Measurements from ENCODE around the gene CGREF1.

GRCh38 chr2:27051902-27052645 lies 66.9 kb downstream of the CGREF1 start:
- TF ChIP-seq CTCF (IDR thresholded peaks at IDR 0.05; ENCODE audit: insufficient read depth, low read length) (no peak), REST (IDR thresholded peaks at IDR 0.05; ENCODE audit: insufficient replicate concordance, low read depth) (no peak)

Measured in HL-60 (cell line).